ENCODE measurements around the gene GAREM2. TPM values are rescaled to one million over a fixed set of nuclear protein-coding genes. Genes with fewer than 3 reads are reported as not detected.

The GAREM2 gene
- total RNA-seq, 1 experiment from 2014 or later = 2.6 TPM

DNA sequence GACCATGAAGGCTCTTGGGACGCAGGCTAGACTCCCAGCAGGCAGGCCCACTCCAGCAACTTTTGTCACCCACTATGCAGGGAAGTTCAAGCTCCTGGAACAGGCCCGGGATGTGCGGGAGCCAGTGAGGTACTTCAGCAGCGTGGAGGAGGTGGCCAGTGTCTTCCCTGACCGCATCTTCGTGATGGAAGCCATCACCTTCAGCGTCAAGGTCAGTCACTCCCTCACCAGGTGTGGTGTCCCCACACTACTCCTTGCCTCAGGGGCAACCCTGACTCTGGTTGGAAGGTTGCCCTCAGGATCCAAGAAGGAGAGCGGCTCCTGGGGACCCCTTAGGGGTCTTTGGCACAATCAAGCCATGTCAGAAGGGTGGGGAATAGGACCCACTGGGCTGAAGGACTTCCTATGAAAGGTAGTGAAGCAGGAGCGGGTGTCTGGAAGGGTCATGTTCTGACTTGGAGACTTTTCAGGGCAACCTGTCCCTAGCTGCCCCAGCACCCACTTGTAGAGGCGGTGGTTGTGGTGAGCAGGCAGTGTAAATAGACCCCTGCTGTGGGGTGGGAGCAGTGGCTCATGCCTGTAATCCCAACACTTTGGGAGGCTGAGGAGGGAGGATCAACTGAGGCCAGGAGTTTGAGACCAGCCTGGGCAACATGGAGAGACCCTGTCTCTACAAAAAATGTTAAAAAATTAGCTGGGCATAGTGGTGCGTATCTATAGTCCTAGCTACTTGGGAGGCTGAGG lies 10.2 kb downstream of the GAREM2 start:
- intact Hi-C loops (cut with micrococcal nuclease; ENCODE audit: unreplicated experiment) = no loop called here
- H3K27me3 Mint-ChIP-seq (ENCODE audit: unreplicated experiment) = peaks cover 51% of the 10 kb centered on the region
- H3K4me1 Mint-ChIP-seq (ENCODE audit: low read depth, unreplicated experiment) = peaks cover 13% of the 10 kb centered on the region
- H3K9me3 Mint-ChIP-seq (ENCODE audit: low read depth, unreplicated experiment) = no peaks in the 10 kb centered on the region
- H3K36me3 Mint-ChIP-seq (ENCODE audit: insufficient read depth, unreplicated experiment) = peaks cover 7% of the 10 kb centered on the region
- CTCF ChIA-PET = no interaction called here
- no peak for DNase-seq
- no TSS peak for BruUV-seq (replicated peaks)
- TF ChIP-seq, protein P1, sequence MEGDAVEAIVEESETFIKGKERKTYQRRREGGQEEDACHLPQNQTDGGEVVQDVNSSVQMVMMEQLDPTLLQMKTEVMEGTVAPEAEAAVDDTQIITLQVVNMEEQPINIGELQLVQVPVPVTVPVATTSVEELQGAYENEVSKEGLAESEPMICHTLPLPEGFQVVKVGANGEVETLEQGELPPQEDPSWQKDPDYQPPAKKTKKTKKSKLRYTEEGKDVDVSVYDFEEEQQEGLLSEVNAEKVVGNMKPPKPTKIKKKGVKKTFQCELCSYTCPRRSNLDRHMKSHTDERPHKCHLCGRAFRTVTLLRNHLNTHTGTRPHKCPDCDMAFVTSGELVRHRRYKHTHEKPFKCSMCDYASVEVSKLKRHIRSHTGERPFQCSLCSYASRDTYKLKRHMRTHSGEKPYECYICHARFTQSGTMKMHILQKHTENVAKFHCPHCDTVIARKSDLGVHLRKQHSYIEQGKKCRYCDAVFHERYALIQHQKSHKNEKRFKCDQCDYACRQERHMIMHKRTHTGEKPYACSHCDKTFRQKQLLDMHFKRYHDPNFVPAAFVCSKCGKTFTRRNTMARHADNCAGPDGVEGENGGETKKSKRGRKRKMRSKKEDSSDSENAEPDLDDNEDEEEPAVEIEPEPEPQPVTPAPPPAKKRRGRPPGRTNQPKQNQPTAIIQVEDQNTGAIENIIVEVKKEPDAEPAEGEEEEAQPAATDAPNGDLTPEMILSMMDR (IDR thresholded peaks at IDR 0.05; ENCODE audit: unreplicated experiment) = no peak
- H3K27ac Mint-ChIP-seq (ENCODE audit: unreplicated experiment) = no peak overlapping the region
- peak overlapping the region; percentile 55 for H3K4me3 Mint-ChIP-seq (ENCODE audit: low read depth, unreplicated experiment)

DNA sequence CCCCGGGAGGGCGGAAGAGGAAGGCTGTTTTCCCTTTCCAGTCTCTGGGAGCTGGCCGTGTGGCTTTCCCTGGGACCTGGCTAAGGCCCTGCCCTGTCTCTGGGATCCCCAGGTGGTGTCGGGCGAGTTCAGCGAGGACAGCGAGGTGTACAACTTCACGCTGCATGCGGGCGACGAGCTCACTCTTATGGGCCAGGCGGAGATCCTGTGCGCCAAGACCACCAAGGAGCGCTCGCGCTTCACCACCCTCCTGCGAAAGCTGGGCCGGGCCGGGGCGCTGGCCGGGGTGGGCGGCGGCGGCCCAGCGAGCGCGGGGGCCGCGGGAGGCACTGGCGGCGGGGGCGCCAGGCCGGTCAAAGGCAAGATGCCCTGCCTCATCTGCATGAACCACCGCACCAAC lies 11.2 kb downstream of the GAREM2 start:
- peak overlapping the region; percentile 55 for H3K4me3 Mint-ChIP-seq (ENCODE audit: low read depth, unreplicated experiment)
- peaks cover 40% of the 10 kb centered on the region for H3K27me3 Mint-ChIP-seq (ENCODE audit: unreplicated experiment)
- BruUV-seq (replicated peaks) = no TSS peak
- TF ChIP-seq, protein P1 (IDR thresholded peaks at IDR 0.05; ENCODE audit: unreplicated experiment) = no peak
- H3K9me3 Mint-ChIP-seq (ENCODE audit: low read depth, unreplicated experiment) = no peaks in the 10 kb centered on the region
- peaks cover 12% of the 10 kb centered on the region for H3K36me3 Mint-ChIP-seq (ENCODE audit: insufficient read depth, unreplicated experiment)
- CTCF ChIA-PET = interaction anchor here (1.7 kb wide), 1 partner anchor 193 kb away, joined by 5 read pairs; no protein-coding TSS in a partner anchor
- peaks cover 5% of the 10 kb centered on the region for H3K4me1 Mint-ChIP-seq (ENCODE audit: low read depth, unreplicated experiment)
- intact Hi-C loops (cut with micrococcal nuclease; ENCODE audit: unreplicated experiment) = no loop called here
- DNase-seq = no peak
- no peak overlapping the region for H3K27ac Mint-ChIP-seq (ENCODE audit: unreplicated experiment)

DNA sequence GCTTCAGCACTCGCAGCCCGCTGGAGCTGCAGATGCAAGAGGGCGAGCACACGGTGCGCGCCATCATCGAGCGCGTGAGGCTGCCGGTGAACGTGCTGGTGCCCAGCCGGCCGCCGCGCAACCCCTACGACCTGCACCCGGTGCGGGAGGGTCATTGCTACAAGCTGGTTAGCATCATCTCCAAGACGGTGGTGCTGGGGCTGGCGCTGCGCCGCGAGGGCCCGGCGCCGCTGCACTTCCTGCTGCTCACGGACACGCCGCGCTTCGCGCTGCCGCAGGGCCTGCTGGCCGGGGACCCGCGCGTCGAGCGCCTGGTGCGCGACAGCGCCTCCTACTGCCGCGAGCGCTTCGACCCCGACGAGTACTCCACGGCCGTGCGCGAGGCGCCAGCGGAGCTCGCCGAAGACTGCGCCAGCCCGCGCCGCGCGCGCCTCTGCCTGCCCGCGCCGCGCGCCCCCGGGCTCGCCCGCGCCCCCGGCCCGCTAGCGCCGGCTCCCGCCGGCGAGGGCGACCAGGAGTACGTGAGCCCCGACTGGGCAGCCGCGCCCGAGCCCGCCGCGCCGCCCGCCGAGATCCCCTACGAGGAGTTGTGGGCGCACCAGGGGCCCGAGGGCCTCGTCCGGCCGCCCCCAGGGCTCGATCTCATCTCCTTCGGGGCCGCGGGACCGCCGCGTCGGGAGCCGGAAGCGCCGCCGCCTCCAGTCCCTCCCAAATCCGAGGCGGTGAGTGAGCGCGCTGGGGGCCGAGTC lies 11.8 kb downstream of the GAREM2 start:
- no peak overlapping the region for H3K27ac Mint-ChIP-seq (ENCODE audit: unreplicated experiment)
- no peaks in the 10 kb centered on the region for H3K9me3 Mint-ChIP-seq (ENCODE audit: low read depth, unreplicated experiment)
- DNase-seq = peak; percentile 79
- intact Hi-C loops (cut with micrococcal nuclease; ENCODE audit: unreplicated experiment) = no loop called here
- TF ChIP-seq, protein P1 (IDR thresholded peaks at IDR 0.05; ENCODE audit: unreplicated experiment) = peak; percentile 50
- H3K4me3 Mint-ChIP-seq (ENCODE audit: low read depth, unreplicated experiment) = peak overlapping the region; percentile 55
- H3K27me3 Mint-ChIP-seq (ENCODE audit: unreplicated experiment) = peaks cover 34% of the 10 kb centered on the region
- H3K36me3 Mint-ChIP-seq (ENCODE audit: insufficient read depth, unreplicated experiment) = peaks cover 12% of the 10 kb centered on the region
- CTCF ChIA-PET = interaction anchor here (0.5 to 1.7 kb wide), 3 partner anchors 193 to 1166 kb away, joined by 3 to 5 read pairs (median 5); no protein-coding TSS in a partner anchor
- no peaks in the 10 kb centered on the region for H3K4me1 Mint-ChIP-seq (ENCODE audit: low read depth, unreplicated experiment)
- no TSS peak for BruUV-seq (replicated peaks)

DNA sequence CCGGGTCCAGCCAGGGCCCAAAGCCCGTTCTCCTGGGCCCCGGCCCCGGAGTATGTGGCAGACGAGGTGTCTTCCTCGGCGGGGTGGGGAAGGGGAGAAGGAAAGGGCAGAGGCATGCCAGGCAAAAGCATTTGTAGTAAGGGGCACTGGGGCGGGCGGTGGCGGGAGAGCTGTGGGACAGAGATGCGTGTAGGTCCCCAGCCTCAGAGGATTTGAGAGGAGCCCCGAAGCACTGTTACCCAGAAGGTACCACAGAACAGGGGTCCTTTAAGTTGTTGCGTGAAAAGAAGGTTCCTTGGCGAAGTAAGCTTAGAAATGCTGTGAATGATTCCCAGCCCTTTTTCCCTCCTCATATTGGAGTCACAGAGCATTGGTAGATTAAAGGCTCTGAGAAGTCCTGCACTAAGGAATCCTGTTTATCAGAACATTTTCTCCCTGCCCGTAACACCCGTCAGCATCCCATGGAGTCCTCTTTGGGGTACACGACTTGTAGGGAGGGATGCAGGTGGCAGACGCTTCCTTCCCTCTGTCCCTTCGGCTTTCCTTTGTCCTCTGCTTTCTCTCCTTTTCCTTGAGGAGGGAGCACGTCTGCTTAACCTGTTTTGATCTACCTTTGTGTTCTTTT lies 12.5 kb downstream of the GAREM2 start:
- intact Hi-C loops (cut with micrococcal nuclease; ENCODE audit: unreplicated experiment) = no loop called here
- no TSS peak for BruUV-seq (replicated peaks)
- H3K4me1 Mint-ChIP-seq (ENCODE audit: low read depth, unreplicated experiment) = no peaks in the 10 kb centered on the region
- H3K9me3 Mint-ChIP-seq (ENCODE audit: low read depth, unreplicated experiment) = no peaks in the 10 kb centered on the region
- no peak for DNase-seq
- TF ChIP-seq, protein P1 (IDR thresholded peaks at IDR 0.05; ENCODE audit: unreplicated experiment) = no peak
- CTCF ChIA-PET = interaction anchor here (0.5 to 1.7 kb wide), 3 partner anchors 134 to 1166 kb away, joined by 3 to 5 read pairs (median 5); no protein-coding TSS in a partner anchor
- peaks cover 27% of the 10 kb centered on the region for H3K27me3 Mint-ChIP-seq (ENCODE audit: unreplicated experiment)
- H3K27ac Mint-ChIP-seq (ENCODE audit: unreplicated experiment) = no peak overlapping the region
- H3K4me3 Mint-ChIP-seq (ENCODE audit: low read depth, unreplicated experiment) = peak overlapping the region; percentile 55
- H3K36me3 Mint-ChIP-seq (ENCODE audit: insufficient read depth, unreplicated experiment) = peaks cover 14% of the 10 kb centered on the region

Data from Calu3 (cell line).